SK-N-SH (cell line): ENCODE data around the gene RAB26. TPM values are rescaled to one million over a fixed set of nuclear protein-coding genes. Genes with fewer than 3 reads are reported as not detected.
"Not testable (repeated sequence)": the region's sequence is repeated elsewhere in the genome, so short reads cannot be mapped to it uniquely, and the experiment has no call there.

Experiments used
- CTCF ChIA-PET: fragments of 300-600, 350-600 bp; formaldehyde crosslinking; extraction: SDS; loops from one replicate; lab custom pipeline; 2021; lab: Yijun Ruan, JAX
- POLR2A ChIA-PET: fragments of 350-600 bp; sonication (Branson Sonifier 250); formaldehyde crosslinking; extraction: SDS; loops from one replicate; lab custom pipeline; 2020; ENCODE audit warnings: antibody characterized with exemption, inconsistent platforms; lab: Yijun Ruan, JAX
- DNase-seq: peaks from one replicate; pipeline ENCODE4 v3.0.0; 2012
- H2AFZ ChIP-seq: fragments of 200-600 bp; sonication (generic); 2 replicates; pipeline ENCODE4 v1.8.1; 2016; ENCODE audit warnings: antibody characterized with exemption, mild to moderate bottlenecking, low read depth
- H3F3A ChIP-seq: fragments of 200-600 bp; sonication (generic); replicated peaks from 2 replicates; pipeline ENCODE3; 2016; ENCODE audit warnings: antibody characterized with exemption, mild to moderate bottlenecking; ENCODE audit not compliant: insufficient read depth
- H3K27ac ChIP-seq, 2 experiments: fragments of 200-500 bp in 1 of 2; fragments of 200-600 bp in 1 of 2; sonication (Bioruptor generic) in 1 of 2; sonication (generic), shearing (Covaris generic) in 1 of 2; 2 replicates each; pipeline versions ENCODE4 v1.5.1 to v1.6.1; 2014 to 2016; ENCODE audit warnings: low read depth in 2 of 2, inconsistent platforms in 1 of 2, low read length in 1 of 2, mild to moderate bottlenecking in 1 of 2, mixed read lengths in 1 of 2
- H3K27me3 ChIP-seq: fragments of 200-600 bp; sonication (generic), shearing (Covaris generic); 2 replicates; pipeline ENCODE4 v1.6.1; 2016; ENCODE audit warnings: mixed run types; ENCODE audit not compliant: insufficient read depth
- H3K36me3 ChIP-seq, 2 experiments: fragments of 200-500 bp in 1 of 2; fragments of 200-600 bp in 1 of 2; sonication (Bioruptor generic) in 1 of 2; sonication (generic) in 1 of 2; replicated peaks in 1 of 2; 2 replicates each; pipeline versions ENCODE3 to v1.5.1; 2014 to 2016; ENCODE audit warnings: low read length in 1 of 2, mild to moderate bottlenecking in 1 of 2; ENCODE audit not compliant: insufficient read depth in 2 of 2, control insufficient read depth in 1 of 2
- H3K4me1 ChIP-seq, 2 experiments: fragments of 200-500 bp in 1 of 2; fragments of 200-600 bp in 1 of 2; sonication (Bioruptor generic) in 1 of 2; sonication (generic), shearing (Covaris generic) in 1 of 2; 2 replicates each; pipeline versions ENCODE4 v1.5.1 to v1.6.1; 2014 to 2016; ENCODE audit warnings: low read depth in 1 of 2, low read length in 1 of 2, mixed run types in 1 of 2; ENCODE audit not compliant: insufficient read depth in 2 of 2, control insufficient read depth in 1 of 2
- H3K4me2 ChIP-seq: fragments of 200-600 bp; sonication (generic), shearing (Covaris generic); 2 replicates; pipeline ENCODE4 v1.6.1; 2017; ENCODE audit warnings: mixed run types
- H3K4me3 ChIP-seq, 2 experiments: fragments of 200-500 bp in 1 of 2; fragments of 200-600 bp in 1 of 2; sonication (Bioruptor generic) in 1 of 2; sonication (generic), shearing (Covaris generic) in 1 of 2; 2 replicates each; pipeline versions ENCODE4 v1.5.1 to v1.8.1; 2014 to 2016; ENCODE audit warnings: low read depth in 2 of 2, inconsistent platforms in 1 of 2, low read length in 1 of 2, mild to moderate bottlenecking in 1 of 2, mixed read lengths in 1 of 2, moderate library complexity in 1 of 2
- H3K79me2 ChIP-seq: fragments of 200-600 bp; sonication (generic); 2 replicates; pipeline ENCODE4 v1.8.1; 2017; ENCODE audit warnings: mild to moderate bottlenecking; ENCODE audit not compliant: insufficient read depth
- H3K9ac ChIP-seq: fragments of 200-600 bp; sonication (generic); 2 replicates; pipeline ENCODE4 v1.6.1; 2017; ENCODE audit warnings: mixed run types
- H3K9me2 ChIP-seq: fragments of 200-600 bp; sonication (generic); 2 replicates; pipeline ENCODE4 v1.6.1; 2017; ENCODE audit warnings: mixed run types
- H3K9me3 ChIP-seq: fragments of 200-600 bp; sonication (generic); 2 replicates; pipeline ENCODE4 v1.6.1; 2017; ENCODE audit warnings: mixed run types, mild to moderate bottlenecking, moderate library complexity
- H4K20me1 ChIP-seq: fragments of 200-600 bp; sonication (generic); 2 replicates; pipeline ENCODE4 v1.6.1; 2017; ENCODE audit warnings: mild to moderate bottlenecking, mixed run types; ENCODE audit not compliant: insufficient read depth
- EP300 ChIP-seq, 2 experiments: IDR thresholded peaks; 2 replicates each; pipeline versions ENCODE4 v1.4.0 to v1.6.1; 2012; ENCODE audit warnings: borderline replicate concordance in 1 of 2, low read depth in 1 of 2, low read length in 1 of 2
- FOXM1 ChIP-seq: IDR thresholded peaks from 2 replicates; pipeline ENCODE4 v1.4.0; 2012; ENCODE audit warnings: low read depth, mild to moderate bottlenecking
- GABPA ChIP-seq: IDR thresholded peaks from 2 replicates; pipeline ENCODE4 v1.4.0; 2012; ENCODE audit warnings: low read depth, mild to moderate bottlenecking
- JUND ChIP-seq: IDR thresholded peaks from 2 replicates; pipeline ENCODE4 v1.4.0; 2012
- MEF2A ChIP-seq: IDR thresholded peaks from 2 replicates; pipeline ENCODE4 v1.4.0; 2012; ENCODE audit warnings: low read depth, borderline replicate concordance
- MXI1 ChIP-seq: IDR thresholded peaks from 2 replicates; pipeline ENCODE4 v1.6.1; 2012; ENCODE audit warnings: mild to moderate bottlenecking, low read depth, low read length, improper control_type of control experiment
- NFIC ChIP-seq: IDR thresholded peaks from 2 replicates; pipeline ENCODE4 v1.4.0; 2012; ENCODE audit warnings: borderline replicate concordance
- RCOR1 ChIP-seq: fragments of 150-350 bp; IDR thresholded peaks from 2 replicates; pipeline ENCODE4 v1.6.1; 2017; ENCODE audit warnings: antibody characterized with exemption, low read length
- TAF1 ChIP-seq: IDR thresholded peaks from 2 replicates; pipeline ENCODE4 v1.6.1; 2012; ENCODE audit warnings: low read depth, mild to moderate bottlenecking, low read length, moderate library complexity, borderline replicate concordance
- TCF12 ChIP-seq: IDR thresholded peaks from 2 replicates; pipeline ENCODE4 v1.4.0; 2012
- WGBS: methylation state at CpG from one replicate; pipeline ENCODE4 v1.1.6; 2017; ENCODE audit warnings: low lambda C conversion rate; 5-methylcytosine and 5-hydroxymethylcytosine counted together
- polyA plus RNA-seq, 3 experiments: library from polyadenylated mRNA; depleted of rRNA; stranded (reverse); fragments of >200 nt; gene quantifications; 2 replicates each; pipeline ENCODE4 v1.2.3, GENCODE V29; 2012
- TF ChIP-seq, protein P1 (sequence below): IDR thresholded peaks from 2 replicates; pipeline ENCODE4; 2012
- TF ChIP-seq, protein P2 (sequence below): IDR thresholded peaks from 2 replicates; pipeline ENCODE4 v1.4.0; 2012; ENCODE audit warnings: low read depth

The RAB26 gene
- polyA plus RNA-seq, 1 of the 3 experiments (the other 2 are of a cell fraction): 14.3 TPM

DNA sequence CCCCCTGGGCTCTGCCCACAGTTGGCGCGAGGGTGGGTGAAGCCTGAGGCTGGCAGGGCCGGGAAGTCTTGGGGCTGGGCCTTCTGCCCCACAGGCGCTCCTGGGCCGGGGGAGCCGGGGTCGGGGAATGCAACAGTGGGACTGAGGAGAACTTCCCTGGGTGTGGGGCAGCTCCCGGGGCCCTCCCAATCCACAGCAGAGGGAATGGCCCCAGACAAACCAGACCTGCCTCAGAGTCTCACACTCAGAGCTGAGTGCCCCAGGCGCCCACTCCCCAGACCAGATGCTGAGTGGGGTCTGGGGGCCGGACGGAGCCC is 24.1 kb upstream of the RAB26 start:
- peak overlapping the region; percentile 16 to 27; a peak in 3 of 4 replicates for H3K4me3 ChIP-seq
- TF ChIP-seq EP300 (IDR thresholded peaks at IDR 0.05; ENCODE audit: borderline replicate concordance in 1 of 2, low read depth in 1 of 2, low read length in 1 of 2) (peak in 1 of 2 experiments; percentile 6; a peak in 1 of 4 replicates), MXI1 (peak; percentile 9; the same call in 1 of the 2 replicates)
- peak overlapping the region; percentile 82 for H3K4me2 ChIP-seq
- not testable (repeated sequence) for H3K9me2 ChIP-seq, H2AFZ ChIP-seq, H3K27me3 ChIP-seq, H3K9me3 ChIP-seq, H3K36me3 ChIP-seq, DNase-seq
- H3K27ac ChIP-seq: peak overlapping the region; percentile 84 to 98
- H3K4me1 ChIP-seq: peaks cover 28 to 60% of the 10 kb centered on the region in 2 experiments; a peak in 3 of 4 replicates
- H3K79me2 ChIP-seq: peaks cover 77% of the 10 kb centered on the region
- H4K20me1 ChIP-seq: peaks cover 15% of the 10 kb centered on the region
- H3F3A ChIP-seq: peaks cover 14% of the 10 kb centered on the region
- H3K9ac ChIP-seq: peak overlapping the region; percentile 79
- ChIA-PET CTCF (interaction anchor here (1.4 kb wide), 1 partner anchor 16 kb away, joined by 4 read pairs; no protein-coding TSS in a partner anchor), POLR2A (interaction anchor here (0.7 to 1.8 kb wide), 3 partner anchors 16 to 31 kb away, joined by 3 to 4 read pairs (median 4); partner anchors contain the start of genes RAB26 and TRAF7)
- 15% methylated on average over 7 of the region's 11 CpGs for WGBS

DNA sequence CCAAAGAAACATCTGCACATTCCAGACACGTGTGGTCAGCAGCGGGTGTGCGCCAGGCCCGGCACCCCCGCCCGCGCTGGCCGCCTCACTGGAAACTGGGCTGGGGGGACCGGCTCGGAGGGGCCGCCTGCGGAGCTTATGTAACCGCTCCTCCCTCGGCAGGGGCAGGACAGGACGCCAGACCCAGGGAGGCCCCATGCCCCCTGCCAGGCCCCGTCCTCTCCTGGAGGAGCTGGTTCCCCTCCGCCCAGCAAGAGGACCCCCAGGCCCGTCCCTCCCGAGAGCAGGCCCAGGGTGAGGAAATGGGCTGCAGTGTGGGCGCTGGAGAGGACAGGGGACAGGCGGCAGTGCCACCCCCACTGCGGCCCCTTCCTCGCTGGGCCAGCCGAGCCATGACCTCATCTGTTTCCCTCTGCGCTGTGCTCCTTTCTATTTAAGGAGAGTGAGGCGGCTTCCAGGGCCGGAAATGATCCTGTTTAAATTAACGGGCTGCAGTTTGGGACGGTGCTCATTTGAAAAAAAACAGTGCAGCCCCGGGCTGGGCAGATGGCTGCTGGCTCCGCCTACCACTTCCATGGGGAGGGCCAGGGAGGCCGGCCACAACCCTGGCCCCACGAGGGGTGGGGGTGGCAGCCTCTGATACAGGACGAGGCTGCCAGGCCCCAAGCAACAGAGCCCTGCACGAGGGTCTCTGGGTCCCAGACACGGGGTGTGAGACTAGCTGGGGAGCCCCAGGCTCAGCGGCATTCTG is 23.6 kb upstream of the RAB26 start:
- not testable (repeated sequence) for H3K9me3 ChIP-seq, H2AFZ ChIP-seq
- DNase-seq: peak; percentile 62
- Histone ChIP-seq H3K4me3 (peak overlapping the region; percentile 27 to 48), H3K4me1 (peaks cover 28 to 60% of the 10 kb centered on the region in 2 experiments; a peak in 3 of 4 replicates)
- CTCF ChIA-PET: interaction anchor here (1.4 to 1.5 kb wide), 2 partner anchors 15 to 121 kb away, joined by 4 read pairs; no protein-coding TSS in a partner anchor
- TF ChIP-seq TAF1: peak; percentile 38; the same call in 1 of the 2 replicates
- TF ChIP-seq NFIC: peak; percentile 12; the same call in 1 of the 2 replicates
- TF ChIP-seq, protein P1, sequence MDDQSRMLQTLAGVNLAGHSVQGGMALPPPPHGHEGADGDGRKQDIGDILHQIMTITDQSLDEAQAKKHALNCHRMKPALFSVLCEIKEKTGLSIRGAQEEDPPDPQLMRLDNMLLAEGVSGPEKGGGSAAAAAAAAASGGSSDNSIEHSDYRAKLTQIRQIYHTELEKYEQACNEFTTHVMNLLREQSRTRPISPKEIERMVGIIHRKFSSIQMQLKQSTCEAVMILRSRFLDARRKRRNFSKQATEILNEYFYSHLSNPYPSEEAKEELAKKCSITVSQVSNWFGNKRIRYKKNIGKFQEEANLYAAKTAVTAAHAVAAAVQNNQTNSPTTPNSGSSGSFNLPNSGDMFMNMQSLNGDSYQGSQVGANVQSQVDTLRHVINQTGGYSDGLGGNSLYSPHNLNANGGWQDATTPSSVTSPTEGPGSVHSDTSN: 0 out of 2 replicates have a peak, but pooled peaks have one; percentile 12
- TF ChIP-seq GABPA: 0 out of 2 replicates have a peak, but pooled peaks have one; percentile 18
- peak in 1 of 2 experiments; percentile 30; a peak in 3 of 4 replicates for TF ChIP-seq EP300 (IDR thresholded peaks at IDR 0.05; ENCODE audit: borderline replicate concordance in 1 of 2, low read depth in 1 of 2, low read length in 1 of 2)
- peak; percentile 100 for TF ChIP-seq FOXM1
- TF ChIP-seq, protein P2, sequence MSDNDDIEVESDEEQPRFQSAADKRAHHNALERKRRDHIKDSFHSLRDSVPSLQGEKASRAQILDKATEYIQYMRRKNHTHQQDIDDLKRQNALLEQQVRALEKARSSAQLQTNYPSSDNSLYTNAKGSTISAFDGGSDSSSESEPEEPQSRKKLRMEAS: peak; percentile 46; the same call in 1 of the 2 replicates
- TF ChIP-seq JUND: peak; percentile 19; the same call in 1 of the 2 replicates
- TF ChIP-seq RCOR1: peak; percentile 44; the same call in 1 of the 2 replicates
- TF ChIP-seq MEF2A: peak; percentile 74; the same call in 1 of the 2 replicates
- TF ChIP-seq TCF12: peak; percentile 62; the same call in 1 of the 2 replicates
- TF ChIP-seq, all 33 proteins: peak for 11; not testable (repeated sequence) for 22
- not testable (repeated sequence) for H3K9me2 ChIP-seq, H3K36me3 ChIP-seq, H3K27me3 ChIP-seq
- POLR2A ChIA-PET: interaction anchor here (0.7 to 1.8 kb wide), 3 partner anchors 15 to 30 kb away, joined by 3 to 4 read pairs (median 4); partner anchors contain the start of genes RAB26 and TRAF7
- H3K9ac ChIP-seq: peak overlapping the region; percentile 79
- peaks cover 77% of the 10 kb centered on the region for H3K79me2 ChIP-seq
- peaks cover 14% of the 10 kb centered on the region for H3F3A ChIP-seq
- peak overlapping the region; percentile 82 for H3K4me2 ChIP-seq
- peak overlapping the region; percentile 84 to 98 for H3K27ac ChIP-seq
- 18% methylated on average over 14 of the region's 37 CpGs for WGBS
- peaks cover 15% of the 10 kb centered on the region for H4K20me1 ChIP-seq

- 51% methylated on average over 7 of the region's 11 CpGs for WGBS
- Histone ChIP-seq H3K79me2 (peaks cover 77% of the 10 kb centered on the region), H3K4me2 (peak overlapping the region; percentile 82)
Observed at GRCh38 chr16:2125609-2126008, 22.8 kb upstream of the RAB26 start.

More at GRCh38 chr16:2125609-2126008, 22.8 kb upstream of the RAB26 start:
- not testable (repeated sequence) for H3K9me3 ChIP-seq, H3K36me3 ChIP-seq, H2AFZ ChIP-seq, H3K27me3 ChIP-seq, DNase-seq, H3K9me2 ChIP-seq
- Histone ChIP-seq H4K20me1 (peaks cover 18% of the 10 kb centered on the region), H3K4me3 (peak overlapping the region in 1 of 2 experiments; percentile 48; a peak in 1 of 4 replicates), H3K27ac (peak overlapping the region; percentile 84 to 98), H3F3A (peaks cover 14% of the 10 kb centered on the region), H3K4me1 (peaks cover 28 to 60% of the 10 kb centered on the region in 2 experiments; a peak in 3 of 4 replicates), H3K9ac (peak overlapping the region; percentile 79)
- ChIA-PET CTCF (interaction anchor here (1.4 to 1.5 kb wide), 2 partner anchors 15 to 122 kb away, joined by 4 read pairs; no protein-coding TSS in a partner anchor), POLR2A (interaction anchor here (1.5 to 1.8 kb wide), 2 partner anchors 22 to 78 kb away, joined by 4 to 7 read pairs; partner anchors contain the start of genes NTHL1, RAB26 and TSC2)
